ENCODE measurements around the gene HJURP.

DNA sequence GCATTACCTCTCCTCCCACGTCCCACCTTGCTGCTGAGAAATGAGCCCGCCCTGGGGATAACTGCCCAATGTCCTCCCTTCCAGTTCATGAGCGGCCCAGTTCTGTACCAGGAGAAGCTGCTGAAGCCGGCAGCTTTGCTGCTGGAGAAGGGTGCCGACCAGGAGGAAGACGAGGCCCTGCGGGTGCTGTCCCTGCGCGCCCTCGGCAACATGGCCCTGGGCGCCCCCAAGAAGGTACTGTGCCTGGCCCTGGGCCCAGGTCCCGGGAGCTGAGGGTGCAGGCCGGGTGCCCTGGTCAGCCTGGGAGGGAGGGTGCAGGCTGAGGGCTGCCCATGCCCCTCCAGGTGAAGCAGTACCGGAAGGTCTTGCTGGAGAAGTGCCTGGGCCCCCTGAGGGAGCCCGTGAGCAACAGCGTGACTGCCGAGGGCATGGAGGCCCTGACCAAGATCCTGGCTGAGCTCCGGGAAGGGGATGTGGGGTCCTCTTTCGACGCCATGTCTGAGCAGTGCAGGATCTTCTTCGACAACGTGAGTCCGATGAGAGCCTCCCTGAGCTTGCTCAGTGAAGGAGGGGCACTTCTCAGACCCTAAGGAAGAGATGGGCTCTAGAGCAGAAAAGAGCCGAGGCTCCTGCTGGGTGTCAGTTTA is 25.7 kb downstream of the HJURP start:
- TF ChIP-seq, protein P1, sequence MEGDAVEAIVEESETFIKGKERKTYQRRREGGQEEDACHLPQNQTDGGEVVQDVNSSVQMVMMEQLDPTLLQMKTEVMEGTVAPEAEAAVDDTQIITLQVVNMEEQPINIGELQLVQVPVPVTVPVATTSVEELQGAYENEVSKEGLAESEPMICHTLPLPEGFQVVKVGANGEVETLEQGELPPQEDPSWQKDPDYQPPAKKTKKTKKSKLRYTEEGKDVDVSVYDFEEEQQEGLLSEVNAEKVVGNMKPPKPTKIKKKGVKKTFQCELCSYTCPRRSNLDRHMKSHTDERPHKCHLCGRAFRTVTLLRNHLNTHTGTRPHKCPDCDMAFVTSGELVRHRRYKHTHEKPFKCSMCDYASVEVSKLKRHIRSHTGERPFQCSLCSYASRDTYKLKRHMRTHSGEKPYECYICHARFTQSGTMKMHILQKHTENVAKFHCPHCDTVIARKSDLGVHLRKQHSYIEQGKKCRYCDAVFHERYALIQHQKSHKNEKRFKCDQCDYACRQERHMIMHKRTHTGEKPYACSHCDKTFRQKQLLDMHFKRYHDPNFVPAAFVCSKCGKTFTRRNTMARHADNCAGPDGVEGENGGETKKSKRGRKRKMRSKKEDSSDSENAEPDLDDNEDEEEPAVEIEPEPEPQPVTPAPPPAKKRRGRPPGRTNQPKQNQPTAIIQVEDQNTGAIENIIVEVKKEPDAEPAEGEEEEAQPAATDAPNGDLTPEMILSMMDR (optimal IDR thresholded peaks at IDR 0.05 in 1 of 3, IDR thresholded peaks at IDR 0.05 in 1 of 3, conservative IDR thresholded peaks at IDR 0.05 in 1 of 3; ENCODE audit: extremely low read depth in 1 of 3, insufficient read depth in 2 of 3, low read length in 3 of 3) = no peak
- no peak for TF ChIP-seq EZH2 (IDR thresholded peaks at IDR 0.05; ENCODE audit: low read length)

All from keratinocyte (primary cell).